ENCODE data around the gene ACACA.

ACACA gene

DNA sequence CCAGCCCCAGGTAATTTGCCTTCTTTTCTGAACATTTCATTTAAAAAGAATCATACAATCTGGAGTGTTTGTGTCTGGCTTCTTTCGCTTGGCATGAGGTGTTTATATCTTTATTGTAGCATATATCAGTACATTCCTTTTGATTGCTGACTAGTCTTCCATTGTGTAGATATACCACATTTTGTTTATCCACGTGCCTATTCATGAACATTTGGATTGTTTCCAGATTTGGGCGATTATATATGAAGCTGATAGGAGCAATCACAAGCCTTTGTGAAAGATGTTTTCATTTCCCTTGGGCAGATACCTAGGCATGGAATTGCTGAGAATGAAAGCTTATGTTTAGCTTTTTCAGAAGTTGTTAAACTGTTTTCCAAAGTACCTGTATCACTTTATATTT is 337.5 kb downstream of the ACACA start:
- no peak overlapping the region for H3K4me3 ChIP-seq (ENCODE audit: low read depth, low read length)
- no peak for TF ChIP-seq CTCF (IDR thresholded peaks at IDR 0.05; ENCODE audit: insufficient read depth, low read depth, low read length, missing control alignments)
- DNase-seq (ENCODE audit: low read depth) = no peak

DNA sequence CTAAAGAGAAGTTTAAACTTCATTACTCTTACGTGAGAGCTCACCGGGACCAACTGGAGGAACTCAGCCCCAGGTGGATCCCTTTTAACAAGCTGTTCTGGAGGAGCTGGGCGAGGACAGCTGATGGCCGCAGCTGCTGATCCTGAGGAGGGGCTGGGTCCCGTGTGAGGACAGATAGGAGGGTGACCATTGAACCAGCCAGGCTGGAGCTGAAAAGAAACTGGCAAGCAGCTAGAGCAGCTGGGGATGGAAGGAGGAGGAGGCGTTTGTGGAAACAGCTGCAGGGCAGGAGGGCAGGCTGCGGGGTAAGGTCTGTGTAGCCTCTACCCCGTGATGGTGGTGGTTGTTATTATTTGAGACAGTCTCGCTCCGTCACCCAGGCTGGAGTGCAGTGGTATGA is 338.4 kb downstream of the ACACA start:
- no peak for TF ChIP-seq CTCF (IDR thresholded peaks at IDR 0.05; ENCODE audit: insufficient read depth, low read depth, low read length, missing control alignments)
- DNase-seq (ENCODE audit: low read depth) = no peak
- H3K4me3 ChIP-seq (ENCODE audit: low read depth, low read length) = no peak overlapping the region

DNA sequence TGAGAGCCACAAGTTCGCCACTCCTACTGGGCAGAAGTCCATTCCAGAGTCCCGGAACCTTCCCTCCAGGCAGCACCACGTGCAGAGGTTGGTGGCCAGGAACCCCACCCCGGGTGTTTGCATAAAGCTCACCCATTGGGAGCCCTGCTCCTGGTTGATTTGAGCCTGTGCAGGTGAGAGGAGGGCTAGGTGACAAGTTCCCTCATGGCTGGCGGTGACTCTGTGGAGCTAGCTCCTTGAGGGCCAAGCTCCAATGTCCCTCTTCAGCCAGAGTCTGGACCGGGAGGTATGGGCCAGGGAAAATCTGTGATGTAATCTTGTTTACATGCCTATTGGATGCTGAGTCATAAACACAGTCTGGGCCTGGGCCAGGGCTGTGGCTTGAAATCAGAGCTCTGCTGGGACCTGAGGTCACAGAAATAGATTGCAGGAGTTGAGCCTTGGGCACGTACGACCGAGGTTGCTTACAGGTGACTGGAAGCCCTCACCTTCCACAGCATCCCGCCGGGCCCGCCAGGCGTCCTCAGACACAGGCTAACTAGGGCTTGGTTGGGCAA is 339.0 kb downstream of the ACACA start:
- no peak for DNase-seq (ENCODE audit: low read depth)
- H3K4me3 ChIP-seq (ENCODE audit: low read depth, low read length) = no peak overlapping the region
- TF ChIP-seq CTCF (IDR thresholded peaks at IDR 0.05; ENCODE audit: insufficient read depth, low read depth, low read length, missing control alignments) = no peak

GRCh38 chr17:37066322-37067255 is 340.0 kb downstream of the ACACA start:
- no peak for TF ChIP-seq CTCF (IDR thresholded peaks at IDR 0.05; ENCODE audit: insufficient read depth, low read depth, low read length, missing control alignments)
- no peak overlapping the region for H3K4me3 ChIP-seq (ENCODE audit: low read depth, low read length)
- DNase-seq (ENCODE audit: low read depth) = no peak

DNA sequence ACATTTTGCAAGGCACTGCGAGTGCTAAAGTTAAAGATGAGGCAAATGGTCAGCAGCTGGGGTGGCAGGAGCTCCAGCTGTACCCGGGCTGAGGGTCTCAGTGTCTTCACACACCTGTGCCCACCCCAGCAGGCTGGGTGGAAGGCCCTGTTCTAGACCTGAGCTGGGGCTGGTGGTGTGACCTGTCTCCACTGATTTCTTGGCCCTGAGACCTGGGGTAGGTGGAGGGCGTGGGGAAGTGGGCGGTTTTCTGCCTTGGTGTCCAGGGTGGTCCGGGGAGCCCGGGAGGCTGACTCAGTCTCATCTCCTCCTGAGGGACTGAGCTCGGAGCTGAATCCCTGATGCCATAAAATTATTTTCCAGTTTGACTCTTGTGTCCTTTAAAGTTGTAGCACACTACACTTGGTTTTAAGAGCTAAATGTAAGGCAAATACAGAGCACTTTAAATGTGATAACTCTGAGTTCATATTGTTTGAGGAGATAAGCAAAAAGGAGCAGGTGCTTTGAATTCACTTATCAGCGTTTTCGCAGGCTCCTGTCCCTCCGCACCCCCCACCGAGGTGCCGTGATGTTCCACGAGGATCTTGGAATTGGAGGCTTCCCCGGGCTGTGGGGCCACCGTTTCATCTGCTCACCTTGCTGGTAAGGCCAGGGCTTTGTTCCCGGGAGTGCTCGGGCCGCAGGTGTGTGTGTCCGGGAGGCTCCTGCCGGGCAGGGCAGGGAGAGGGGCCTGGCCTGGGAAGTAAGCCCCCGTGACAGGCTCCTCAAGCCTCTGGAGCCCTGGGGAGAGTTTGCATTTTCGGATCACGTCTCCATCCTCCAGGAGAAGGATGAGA is 340.9 kb downstream of the ACACA start:
- no peak overlapping the region for H3K4me3 ChIP-seq (ENCODE audit: low read depth, low read length)
- no peak for TF ChIP-seq CTCF (IDR thresholded peaks at IDR 0.05; ENCODE audit: insufficient read depth, low read depth, low read length, missing control alignments)
- DNase-seq (ENCODE audit: low read depth) = no peak

DNA sequence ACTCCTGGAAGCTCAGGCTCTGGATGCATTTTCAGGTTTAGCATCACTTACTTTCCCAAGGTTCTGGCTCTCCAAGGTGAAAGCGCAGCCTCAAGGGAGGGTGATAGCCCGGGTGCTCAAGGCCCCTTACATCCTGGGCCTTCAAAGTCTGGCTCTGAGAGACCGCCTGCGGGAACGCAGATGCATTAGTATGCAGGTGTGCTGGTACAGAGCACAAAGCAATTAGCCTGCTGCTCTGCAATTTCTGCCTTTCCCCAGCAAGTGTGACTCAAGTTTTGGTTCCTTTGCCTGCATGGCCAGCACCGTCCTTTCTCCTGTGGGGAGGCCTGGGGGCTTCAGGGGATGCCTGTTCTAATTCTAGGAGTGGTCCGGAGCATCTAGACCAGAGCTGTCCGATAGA is 341.7 kb downstream of the ACACA start:
- H3K4me3 ChIP-seq (ENCODE audit: low read depth, low read length) = no peak overlapping the region
- no peak for TF ChIP-seq CTCF (IDR thresholded peaks at IDR 0.05; ENCODE audit: insufficient read depth, low read depth, low read length, missing control alignments)
- DNase-seq (ENCODE audit: low read depth) = no peak
